Nephron progenitor cell (in vitro differentiated cells): ENCODE data around the gene TEX29.

Experiments used
- DNase-seq: peaks from one replicate; pipeline ENCODE4 v3.0.0; 2021
- H3K27ac Mint-ChIP-seq: 2 replicates; pipeline ENCODE4 v1.8.0; 2021; ENCODE audit warnings: mild to moderate bottlenecking, moderate library complexity, mixed read lengths
- H3K27me3 Mint-ChIP-seq: 2 replicates; pipeline ENCODE4 v1.8.0; 2021; ENCODE audit warnings: mild to moderate bottlenecking, low read depth, mixed read lengths; ENCODE audit not compliant: poor library complexity
- H3K36me3 Mint-ChIP-seq: 2 replicates; pipeline ENCODE4 v1.8.0; 2021; ENCODE audit warnings: low read depth, mixed read lengths
- H3K4me1 Mint-ChIP-seq: 2 replicates; pipeline ENCODE4 v1.8.0; 2021; ENCODE audit warnings: mixed read lengths
- H3K4me3 Mint-ChIP-seq: 2 replicates; pipeline ENCODE4 v1.8.0; 2021; ENCODE audit warnings: mild to moderate bottlenecking, moderate library complexity, mixed read lengths
- H3K9me3 Mint-ChIP-seq: 2 replicates; pipeline ENCODE4 v1.8.0; 2021; ENCODE audit warnings: mild to moderate bottlenecking, moderate library complexity, mixed read lengths
- TF ChIP-seq, protein P1 (sequence below): fragments of 200-600 bp; sonication (generic); IDR thresholded peaks from 2 replicates; pipeline ENCODE4 v1.5.0; 2021; ENCODE audit warnings: antibody characterized with exemption

TEX29 gene

DNA sequence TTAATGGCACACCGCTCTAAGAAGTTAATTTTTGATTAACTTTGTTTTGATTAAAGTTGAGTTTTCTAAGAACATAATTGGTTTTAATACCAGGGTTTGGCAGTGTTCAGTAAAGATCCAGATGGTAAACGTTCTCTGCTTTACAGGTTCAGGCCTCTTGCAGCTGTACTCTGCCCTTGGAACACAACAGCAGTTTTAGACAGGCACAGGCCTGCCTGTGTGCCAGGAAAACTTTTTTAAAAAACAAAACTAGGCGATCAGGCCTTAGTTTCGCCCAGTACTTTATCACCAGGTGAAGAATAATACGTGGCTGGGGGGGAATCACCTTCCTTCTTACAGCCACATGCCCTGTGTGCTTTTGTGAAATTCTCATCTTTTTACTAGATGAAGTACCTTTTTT is 38.0 kb upstream of the TEX29 start:
- peaks cover 58% of the 10 kb centered on the region for H3K36me3 Mint-ChIP-seq
- peaks cover 3% of the 10 kb centered on the region for H3K4me1 Mint-ChIP-seq
- H3K9me3 Mint-ChIP-seq, result no peaks in the 10 kb centered on the region
- no peaks in the 10 kb centered on the region for H3K27me3 Mint-ChIP-seq
- H3K4me3 Mint-ChIP-seq, result no peak overlapping the region
- H3K27ac Mint-ChIP-seq, result no peak overlapping the region
- TF ChIP-seq, protein P1, sequence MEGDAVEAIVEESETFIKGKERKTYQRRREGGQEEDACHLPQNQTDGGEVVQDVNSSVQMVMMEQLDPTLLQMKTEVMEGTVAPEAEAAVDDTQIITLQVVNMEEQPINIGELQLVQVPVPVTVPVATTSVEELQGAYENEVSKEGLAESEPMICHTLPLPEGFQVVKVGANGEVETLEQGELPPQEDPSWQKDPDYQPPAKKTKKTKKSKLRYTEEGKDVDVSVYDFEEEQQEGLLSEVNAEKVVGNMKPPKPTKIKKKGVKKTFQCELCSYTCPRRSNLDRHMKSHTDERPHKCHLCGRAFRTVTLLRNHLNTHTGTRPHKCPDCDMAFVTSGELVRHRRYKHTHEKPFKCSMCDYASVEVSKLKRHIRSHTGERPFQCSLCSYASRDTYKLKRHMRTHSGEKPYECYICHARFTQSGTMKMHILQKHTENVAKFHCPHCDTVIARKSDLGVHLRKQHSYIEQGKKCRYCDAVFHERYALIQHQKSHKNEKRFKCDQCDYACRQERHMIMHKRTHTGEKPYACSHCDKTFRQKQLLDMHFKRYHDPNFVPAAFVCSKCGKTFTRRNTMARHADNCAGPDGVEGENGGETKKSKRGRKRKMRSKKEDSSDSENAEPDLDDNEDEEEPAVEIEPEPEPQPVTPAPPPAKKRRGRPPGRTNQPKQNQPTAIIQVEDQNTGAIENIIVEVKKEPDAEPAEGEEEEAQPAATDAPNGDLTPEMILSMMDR, result no peak
- no peak for DNase-seq

DNA sequence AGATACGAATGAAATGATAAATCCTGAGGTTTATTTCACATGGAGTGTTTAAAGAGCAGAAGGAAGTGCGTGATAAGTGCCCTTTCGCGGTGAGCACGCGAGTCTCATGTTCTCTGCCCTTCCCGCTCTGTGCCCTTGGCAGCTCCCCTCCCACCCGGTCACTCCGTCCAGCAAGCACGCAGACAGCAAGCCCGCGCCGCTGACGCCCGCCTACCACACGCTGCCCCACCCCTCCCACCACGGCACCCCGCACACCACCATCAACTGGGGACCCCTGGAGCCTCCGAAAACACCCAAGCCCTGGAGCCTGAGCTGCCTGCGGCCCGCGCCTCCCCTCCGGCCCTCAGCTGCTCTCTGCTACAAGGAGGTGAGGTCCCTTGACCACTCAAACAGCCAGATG is 37.4 kb upstream of the TEX29 start:
- no peaks in the 10 kb centered on the region for H3K9me3 Mint-ChIP-seq

DNA sequence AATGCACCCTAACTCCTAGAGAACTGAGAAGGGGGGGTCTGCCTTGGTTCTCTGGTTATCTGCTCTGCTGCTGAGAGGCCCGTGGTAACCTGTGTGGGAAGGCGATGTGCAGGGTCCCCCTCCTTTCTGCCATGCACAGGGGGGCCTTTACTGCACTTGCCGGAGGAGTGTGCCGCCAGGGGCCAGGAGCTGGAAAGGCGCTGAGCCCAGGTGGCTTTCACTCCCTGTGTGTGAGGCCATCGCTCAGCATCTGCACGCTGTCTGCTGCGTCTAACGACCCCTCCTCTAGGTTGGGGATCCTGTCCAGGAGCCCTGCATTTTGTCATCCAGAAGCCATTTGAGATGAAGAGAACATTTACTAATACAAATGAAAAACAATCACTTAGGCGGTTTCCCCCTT is 37.0 kb upstream of the TEX29 start:
- Mint-ChIP-seq H3K27me3 (no peaks in the 10 kb centered on the region), H3K36me3 (peaks cover 57% of the 10 kb centered on the region), H3K4me3 (no peak overlapping the region), H3K27ac (peak overlapping the region; percentile 21), H3K9me3 (no peaks in the 10 kb centered on the region), H3K4me1 (peaks cover 14% of the 10 kb centered on the region)
- DNase-seq, result no peak
- TF ChIP-seq, protein P1, result no peak

More for the DNA sequence above, 37.4 kb upstream of the TEX29 start:
- peaks cover 58% of the 10 kb centered on the region for H3K36me3 Mint-ChIP-seq
- DNase-seq, result no peak
- H3K27ac Mint-ChIP-seq, result no peak overlapping the region
- TF ChIP-seq, protein P1, result no peak
- no peak overlapping the region for H3K4me3 Mint-ChIP-seq
- H3K4me1 Mint-ChIP-seq, result peaks cover 9% of the 10 kb centered on the region
- no peaks in the 10 kb centered on the region for H3K27me3 Mint-ChIP-seq

DNA sequence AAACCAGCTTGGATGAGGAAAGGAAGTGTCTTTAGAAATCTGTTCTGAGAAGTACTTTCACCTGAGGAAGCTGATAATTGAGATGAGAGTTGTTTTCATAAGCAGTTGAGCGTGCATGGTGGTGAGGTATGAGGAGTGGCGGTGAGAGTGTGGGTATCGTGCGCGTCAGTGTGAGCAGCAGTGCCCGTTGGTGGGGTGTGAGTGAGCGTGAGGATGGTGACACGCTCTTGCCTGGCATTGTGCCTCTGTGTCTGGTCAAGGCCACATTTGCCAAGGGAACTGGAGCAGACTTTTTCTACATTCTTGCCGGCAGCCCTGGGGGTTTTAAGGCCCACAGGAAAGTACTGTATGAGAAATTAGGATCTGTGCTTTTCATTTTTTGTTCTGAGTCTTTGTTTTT is 36.5 kb upstream of the TEX29 start:
- no peaks in the 10 kb centered on the region for H3K27me3 Mint-ChIP-seq
- peak overlapping the region; percentile 21 for H3K27ac Mint-ChIP-seq
- TF ChIP-seq, protein P1, result no peak
- peaks cover 15% of the 10 kb centered on the region for H3K4me1 Mint-ChIP-seq
- no peaks in the 10 kb centered on the region for H3K9me3 Mint-ChIP-seq
- no peak overlapping the region for H3K4me3 Mint-ChIP-seq
- no peak for DNase-seq
- H3K36me3 Mint-ChIP-seq, result peaks cover 56% of the 10 kb centered on the region

DNA sequence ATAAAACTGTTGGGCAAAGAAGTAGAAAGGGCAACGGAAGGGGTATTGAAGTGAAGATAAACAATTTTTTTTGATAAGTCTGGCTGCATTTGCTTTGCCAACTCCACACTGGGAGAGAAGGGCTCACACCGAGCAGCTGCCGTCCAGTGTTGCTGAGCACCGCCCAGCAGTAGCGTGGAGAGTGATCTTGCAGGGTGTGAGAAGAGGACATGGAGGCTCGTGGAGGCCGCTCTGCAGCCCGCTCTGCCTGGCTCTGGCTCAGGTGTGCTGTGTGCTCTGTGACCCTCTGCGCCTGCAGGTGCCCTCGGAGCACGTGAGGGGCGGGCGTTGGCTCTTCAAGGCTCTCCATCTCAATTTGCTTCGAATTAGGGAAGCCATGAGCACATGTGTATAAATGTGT is 35.9 kb upstream of the TEX29 start:
- no peaks in the 10 kb centered on the region for H3K27me3 Mint-ChIP-seq
- no peak overlapping the region for H3K27ac Mint-ChIP-seq
- H3K36me3 Mint-ChIP-seq, result peaks cover 60% of the 10 kb centered on the region
- TF ChIP-seq, protein P1, result no peak
- DNase-seq, result no peak
- H3K9me3 Mint-ChIP-seq, result no peaks in the 10 kb centered on the region
- H3K4me1 Mint-ChIP-seq, result peaks cover 15% of the 10 kb centered on the region
- no peak overlapping the region for H3K4me3 Mint-ChIP-seq

DNA sequence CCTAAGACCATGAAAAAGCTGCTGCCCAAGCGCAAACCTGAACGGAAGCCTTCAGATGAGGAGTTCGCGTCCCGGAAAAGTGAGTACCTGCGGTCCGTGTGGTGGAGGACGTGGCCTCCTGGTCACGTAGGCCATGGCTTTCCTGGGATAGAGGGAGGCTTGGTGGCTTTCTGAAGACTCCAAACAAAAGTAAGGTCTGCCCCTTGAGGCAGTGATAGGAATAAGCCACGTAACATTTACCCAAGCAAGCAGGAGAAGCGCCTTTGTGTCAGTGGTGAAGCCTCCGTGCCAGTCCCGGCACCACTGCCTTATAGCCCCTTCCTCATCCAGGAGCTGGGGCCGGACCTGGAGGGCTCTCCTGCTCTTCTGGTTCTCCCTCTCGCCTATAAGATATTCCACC is 34.3 kb upstream of the TEX29 start:
- H3K9me3 Mint-ChIP-seq, result no peaks in the 10 kb centered on the region
- DNase-seq, result no peak
- H3K4me3 Mint-ChIP-seq, result no peak overlapping the region
- H3K4me1 Mint-ChIP-seq, result peaks cover 15% of the 10 kb centered on the region
- H3K36me3 Mint-ChIP-seq, result peaks cover 62% of the 10 kb centered on the region
- no peaks in the 10 kb centered on the region for H3K27me3 Mint-ChIP-seq
- H3K27ac Mint-ChIP-seq, result no peak overlapping the region
- TF ChIP-seq, protein P1, result no peak
